COR-L47 (cell line): ENCODE data around the gene CD99.

Source experiments
- DNase-seq: peaks from one replicate; lab custom pipeline; 2025; lab: John Stamatoyannopoulos, UW

CD99 gene

DNA sequence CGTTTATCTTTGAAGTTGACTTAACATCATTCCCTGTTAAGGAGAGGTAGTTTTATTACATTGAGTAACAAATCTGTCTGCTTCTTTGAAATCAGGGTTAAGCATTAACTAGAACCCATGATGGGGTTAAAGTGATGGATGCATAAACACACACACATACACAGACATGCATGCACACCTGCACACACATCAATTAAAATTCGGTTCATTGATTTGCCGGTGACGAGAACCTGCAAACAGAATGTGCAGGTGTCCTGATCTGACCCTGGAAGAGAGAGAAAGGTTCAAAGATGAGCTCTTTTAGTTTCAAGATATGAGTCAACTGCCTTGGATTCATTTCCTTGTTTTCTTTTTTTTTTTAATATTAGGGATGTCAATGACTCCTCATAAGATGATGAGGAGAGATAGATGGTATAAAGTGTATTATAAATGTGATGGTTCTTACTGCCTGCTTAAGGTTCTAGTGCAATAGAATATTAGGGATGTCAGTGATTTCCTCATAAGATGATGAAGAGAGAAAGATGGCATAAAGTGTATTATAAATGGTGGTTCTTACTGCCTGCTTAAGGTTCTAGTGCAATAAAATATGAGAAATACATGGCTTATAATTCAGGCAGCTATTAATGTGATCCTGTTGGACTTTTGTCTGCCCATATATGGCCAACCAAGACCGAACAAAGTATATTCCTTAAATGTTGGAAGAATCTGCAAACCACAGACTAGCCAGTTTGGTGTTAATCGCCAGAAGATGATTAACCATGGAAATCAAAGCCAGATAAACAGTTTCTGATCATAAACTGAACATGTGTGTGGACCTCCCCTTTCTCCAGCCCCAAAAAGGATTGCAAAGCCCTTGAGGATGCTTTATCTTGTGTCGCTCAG is 14.1 kb upstream of the CD99 start:
- DNase-seq, result no peak

- no peak for DNase-seq
Observed at GRCh38 chrX:2677764-2678163, 13.3 kb upstream of the CD99 start.

GRCh38 chrX:2678583-2678982 is 12.5 kb upstream of the CD99 start:
- DNase-seq, result no peak

GRCh38 chrX:2679534-2680485 is 11.3 kb upstream of the CD99 start:
- no peak for DNase-seq

DNA sequence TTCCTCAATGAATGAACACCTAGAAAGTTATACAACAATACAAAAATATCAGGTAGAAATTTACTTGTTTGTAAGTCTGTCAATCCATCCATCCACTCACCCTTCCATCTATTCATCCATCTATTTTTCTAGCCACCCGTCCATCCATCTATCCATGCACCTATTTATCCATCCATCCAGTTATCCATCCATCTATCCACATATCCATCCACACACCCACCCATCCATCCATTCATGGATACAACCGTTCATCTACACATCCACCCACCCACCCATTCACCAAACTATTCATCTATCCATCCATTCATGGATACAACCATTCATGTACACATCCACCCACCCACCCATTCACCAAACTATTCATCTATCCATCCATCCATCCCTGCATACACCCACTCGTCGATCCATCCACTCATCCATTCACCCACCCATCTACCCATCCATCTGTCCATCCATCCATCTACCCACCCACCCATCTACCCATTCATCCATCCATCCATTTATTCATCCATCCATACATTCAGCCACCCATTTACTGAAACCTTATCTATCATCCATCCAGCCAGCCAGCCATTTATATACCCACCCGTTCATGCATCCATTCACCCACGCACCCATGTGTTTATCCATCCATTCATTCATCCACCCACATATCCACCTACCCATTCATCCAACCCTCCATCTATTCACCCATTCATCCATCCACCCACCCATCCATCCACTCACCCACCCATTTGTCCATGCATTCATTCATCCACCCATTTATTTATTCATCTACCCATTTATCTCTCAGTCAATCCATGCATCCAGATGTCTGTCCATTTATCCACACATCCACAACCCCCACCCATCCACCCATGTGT is 10.4 kb upstream of the CD99 start:
- no peak for DNase-seq

DNA sequence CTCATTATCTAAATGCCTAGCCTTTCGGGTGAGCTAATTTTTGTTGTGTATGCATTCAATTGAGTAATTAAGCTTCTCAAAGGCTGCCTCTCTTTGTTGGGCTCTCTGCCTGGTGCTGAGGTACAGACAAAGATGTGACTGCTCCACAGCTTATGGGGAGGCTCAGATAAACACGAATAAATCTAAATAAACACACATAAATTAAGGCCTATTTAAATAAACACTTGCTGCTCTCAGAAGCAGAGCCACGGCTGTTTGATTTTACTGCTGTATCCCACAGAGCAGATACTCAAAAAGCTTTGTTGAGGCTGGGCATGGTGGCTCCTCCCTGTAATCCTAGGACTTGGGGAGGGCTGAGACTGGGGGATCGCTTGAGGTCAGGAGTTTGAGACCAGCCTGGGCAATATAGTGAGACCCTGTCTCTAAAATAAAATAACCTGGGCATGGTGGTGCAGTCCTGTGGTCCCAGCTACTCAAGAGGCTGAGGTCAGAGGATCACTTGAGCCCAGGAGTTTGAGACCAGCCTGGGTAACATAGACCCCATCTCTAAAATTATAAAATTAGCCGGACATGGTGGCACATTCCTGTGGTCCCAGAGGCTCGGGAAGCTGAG is 8.4 kb upstream of the CD99 start:
- DNase-seq, result no peak

GRCh38 chrX:2684256-2684655 is 6.8 kb upstream of the CD99 start:
- DNase-seq, result no peak

DNA sequence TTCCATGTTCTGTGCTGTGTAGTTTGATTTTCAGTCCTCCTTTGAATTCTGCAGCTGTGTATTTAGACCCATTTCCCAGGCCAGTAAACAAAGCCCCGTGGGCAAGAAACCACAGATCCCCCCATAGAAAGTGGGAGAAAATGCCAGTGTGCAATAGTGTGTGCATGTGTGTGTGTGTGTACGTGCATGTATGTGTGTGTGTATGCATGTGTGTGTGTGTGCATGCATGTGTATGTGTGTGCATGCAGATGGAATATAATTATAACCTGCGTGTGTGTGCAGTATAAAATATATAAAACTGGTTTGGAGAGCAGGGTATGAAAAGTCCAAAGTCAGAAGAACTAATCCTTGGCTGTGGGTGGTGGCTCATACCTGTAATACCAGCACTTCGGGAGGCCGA is 5.2 kb upstream of the CD99 start:
- DNase-seq, result no peak

DNA sequence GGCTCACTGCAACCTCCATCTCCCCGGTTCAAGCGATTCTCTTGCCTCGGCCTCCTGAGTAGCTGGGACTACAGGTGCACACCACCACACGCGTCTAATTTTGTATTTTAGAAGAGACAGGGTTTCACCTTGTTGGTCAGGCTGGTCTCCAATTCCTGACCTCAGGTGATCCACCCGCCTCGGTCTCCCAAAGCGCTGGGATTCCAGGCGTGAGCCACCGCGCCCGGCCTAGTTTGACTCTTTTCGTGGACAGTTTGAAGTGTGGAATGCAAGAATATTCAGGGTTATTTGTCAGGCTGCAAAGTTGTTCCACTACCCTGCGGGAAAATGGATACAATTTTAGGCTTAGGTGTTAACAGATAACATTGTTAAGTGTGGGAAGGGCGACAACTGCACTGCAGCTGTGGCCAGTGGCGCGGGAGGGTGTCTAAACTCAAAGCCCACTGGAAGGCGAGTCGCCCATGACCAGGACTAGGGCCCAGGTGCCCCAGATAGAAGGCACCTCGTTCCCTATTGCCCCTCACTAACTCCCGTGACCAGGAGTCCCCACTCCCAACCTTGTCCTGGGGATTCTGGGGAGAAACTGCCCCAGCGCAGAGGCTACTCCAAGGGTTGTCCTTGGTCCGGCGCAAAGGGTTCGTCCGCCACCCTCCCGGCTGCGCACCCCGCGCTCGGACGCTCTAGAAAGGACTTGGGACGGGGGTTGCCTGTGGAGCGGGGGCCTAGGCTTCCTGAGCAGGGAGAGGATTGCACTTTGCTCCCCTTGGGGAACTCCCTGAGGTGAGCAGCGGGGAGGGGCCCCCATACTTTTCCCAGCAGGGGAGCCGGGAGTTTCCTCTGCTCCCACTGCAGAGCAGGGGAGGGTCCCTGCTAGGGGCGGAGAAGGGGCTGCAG is 1.1 kb upstream of the CD99 start:
- no peak for DNase-seq

DNA sequence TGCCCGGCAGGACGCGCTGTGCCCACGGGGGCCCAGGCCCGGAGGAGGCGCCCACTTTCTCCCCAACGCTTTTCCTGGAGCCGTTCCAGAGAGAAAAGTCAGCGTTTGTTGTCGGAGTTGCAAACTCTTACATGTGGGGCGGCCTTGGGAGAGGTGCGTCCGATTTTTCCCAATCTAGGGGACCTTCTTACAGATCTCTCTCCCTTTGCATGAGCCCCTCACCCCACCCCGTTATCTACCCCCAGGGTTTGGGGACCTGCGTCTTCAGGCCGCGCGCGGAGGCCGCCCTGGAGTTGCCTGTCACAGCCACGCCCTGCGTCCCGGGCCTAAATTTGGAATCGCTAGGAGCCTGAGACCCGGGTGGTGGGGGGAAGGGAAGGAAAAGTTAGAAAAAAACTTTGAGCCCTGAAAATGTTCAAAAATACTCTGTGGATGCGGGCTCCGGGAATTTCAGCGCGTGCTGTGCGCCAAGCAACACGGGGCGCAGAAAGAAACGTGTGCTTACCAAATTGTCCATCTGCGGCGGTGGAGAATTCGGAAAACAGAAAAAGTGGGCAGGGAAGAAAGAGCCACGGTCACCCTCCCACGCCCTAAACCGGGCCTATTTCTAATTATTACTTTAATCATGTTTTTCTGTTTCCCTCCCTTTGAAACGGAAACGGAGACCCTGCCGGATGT is 587 bp downstream of the CD99 start:
- no peak for DNase-seq

DNA sequence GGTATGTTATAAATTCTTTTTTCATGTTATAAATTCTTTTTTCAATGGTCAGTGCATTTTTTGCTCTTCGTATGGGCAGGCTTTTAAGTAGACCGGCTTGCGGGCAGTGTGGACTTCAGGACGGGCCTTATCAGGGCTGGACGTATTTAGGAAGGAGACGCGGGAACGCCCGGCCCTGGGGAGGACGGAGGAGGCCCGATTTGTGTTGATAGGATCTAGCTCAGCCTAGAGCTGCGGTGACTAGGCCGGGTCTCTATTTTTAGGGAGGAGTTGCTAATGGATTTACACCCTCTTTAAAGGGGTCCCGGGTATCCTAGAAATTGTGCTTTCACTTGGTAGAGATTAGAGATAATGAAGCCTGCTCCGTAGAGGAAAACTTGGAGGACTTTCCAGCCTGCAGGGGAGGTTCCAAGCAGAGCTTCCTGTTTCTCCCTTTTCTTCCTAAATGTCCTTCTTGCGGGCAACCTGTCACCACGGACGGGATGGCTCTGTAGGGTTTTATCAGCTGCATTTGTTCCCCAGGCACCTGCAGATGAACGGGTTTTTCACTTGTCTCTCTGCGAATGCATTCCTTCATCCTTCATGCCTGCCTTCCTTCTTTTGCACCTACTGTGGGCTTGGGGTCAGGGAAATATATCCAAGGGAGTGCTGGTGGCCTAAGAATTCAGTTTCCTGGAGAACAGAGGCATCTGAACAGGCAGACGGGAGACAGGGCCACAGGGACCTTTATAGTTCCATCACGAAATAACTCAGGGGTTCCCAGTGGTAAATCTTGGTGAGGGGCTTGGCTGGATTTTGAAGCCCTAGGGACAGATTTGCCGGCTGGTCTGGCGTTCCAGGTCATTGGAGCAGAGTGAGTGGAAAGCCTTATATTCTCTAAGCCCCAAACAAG is 1.4 kb downstream of the CD99 start:
- DNase-seq, result no peak

GRCh38 chrX:2693113-2694002 is 2.3 kb downstream of the CD99 start:
- DNase-seq, result no peak

DNA sequence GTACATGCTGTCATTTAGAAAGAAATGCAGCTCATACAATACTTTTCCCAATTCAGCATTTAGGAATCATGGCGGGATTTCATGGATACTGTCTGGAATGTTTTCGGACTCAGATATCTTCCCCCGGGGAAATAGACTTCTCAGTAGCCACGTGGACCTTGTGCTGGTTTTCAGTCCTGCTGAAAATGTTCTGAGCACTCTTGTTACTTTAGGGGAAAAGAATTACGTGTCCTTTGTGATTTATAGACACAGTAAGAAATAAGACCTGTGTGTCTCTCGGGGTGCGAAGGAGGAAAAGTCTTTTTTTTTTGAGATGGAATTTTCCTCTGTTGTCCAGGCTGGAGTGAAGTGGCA is 3.8 kb downstream of the CD99 start:
- no peak for DNase-seq

- DNase-seq, result no peak
Observed at GRCh38 chrX:2696698-2697215, 5.7 kb downstream of the CD99 start.

- DNase-seq, result no peak
Observed at GRCh38 chrX:2697306-2697705, 6.2 kb downstream of the CD99 start.

- no peak for DNase-seq
Observed at GRCh38 chrX:2697741-2698299, 6.7 kb downstream of the CD99 start.

GRCh38 chrX:2698604-2699003 is 7.5 kb downstream of the CD99 start:
- no peak for DNase-seq
